DMS 273 (cell line): Measurements from ENCODE around the gene MN1.

Source experiments
- DNase-seq: peaks from one replicate; lab custom pipeline; 2025; ENCODE audit not compliant: unreplicated experiment; lab: John Stamatoyannopoulos, UW

MN1 gene

GRCh38 chr22:27827604-27828587 is 26.3 kb upstream of the MN1 start:
- no peak for DNase-seq

DNA sequence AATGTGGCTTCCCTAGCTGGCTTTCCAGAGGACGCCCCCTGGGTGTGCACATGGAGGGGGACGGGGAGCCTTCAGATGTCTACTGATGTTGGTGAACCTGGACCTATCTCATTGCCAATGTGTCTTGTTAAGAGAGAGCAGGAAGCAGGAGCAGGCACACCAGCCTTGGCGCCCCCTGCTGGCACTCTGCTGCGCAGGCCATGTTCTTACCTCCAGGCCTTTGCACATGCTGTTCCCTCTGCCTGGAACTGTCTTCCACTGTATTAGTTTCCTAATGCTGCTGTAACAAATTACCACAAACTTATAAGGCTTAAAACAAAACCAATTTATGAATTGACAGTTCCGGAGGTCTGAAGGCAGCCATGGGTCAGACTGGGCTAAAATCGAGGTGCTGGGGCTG is 23.6 kb upstream of the MN1 start:
- no peak for DNase-seq

- no peak for DNase-seq
Measured at GRCh38 chr22:27823221-27823620, 21.7 kb upstream of the MN1 start.

DNA sequence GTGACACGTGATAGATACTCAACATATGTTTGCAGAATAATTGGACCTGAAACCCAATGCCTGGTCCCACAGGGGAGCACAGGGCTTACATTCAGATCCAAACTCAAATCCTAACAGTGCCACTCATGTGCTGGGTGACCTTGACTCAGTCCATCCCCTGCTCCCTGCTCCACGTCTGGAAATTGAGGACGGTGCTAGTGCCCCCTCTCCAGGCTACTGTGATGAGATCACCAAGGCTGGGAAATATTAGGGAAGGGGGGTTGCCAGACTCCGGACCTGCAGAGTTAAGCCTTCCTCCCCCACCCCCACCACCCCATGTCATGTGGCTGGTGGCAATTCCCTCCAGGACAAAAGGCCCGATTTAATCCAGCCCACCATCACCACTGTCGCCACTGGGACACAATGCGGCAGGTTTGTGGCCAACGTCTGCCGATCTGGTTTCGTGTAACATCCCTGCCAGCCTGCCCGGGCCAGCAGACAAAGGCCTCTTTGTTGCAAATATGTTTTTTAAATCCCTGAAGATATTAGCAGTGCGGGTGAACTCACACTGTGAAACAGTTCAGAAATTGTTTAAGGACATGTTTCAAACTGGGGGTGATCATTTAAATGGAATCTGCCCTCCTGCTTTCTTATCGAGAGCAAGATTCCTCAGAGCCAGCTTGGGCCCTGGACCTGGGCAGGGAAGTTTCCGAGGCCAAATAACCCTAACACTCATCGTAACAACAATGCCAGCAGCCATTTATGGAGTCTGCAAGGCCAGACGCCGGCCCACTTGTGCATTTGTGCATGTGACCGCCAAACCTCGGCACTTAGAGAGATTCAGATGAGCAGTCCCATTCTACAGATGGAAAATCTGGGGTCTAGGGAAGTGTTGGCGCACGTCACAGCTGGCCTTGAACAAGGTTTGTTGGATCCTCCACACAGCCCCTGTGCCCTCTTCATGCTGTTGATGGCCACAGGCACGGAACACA is 19.6 kb upstream of the MN1 start:
- DNase-seq = peak; percentile 7

- DNase-seq = no peak
Measured at GRCh38 chr22:27816552-27816951, 15.0 kb upstream of the MN1 start.

DNA sequence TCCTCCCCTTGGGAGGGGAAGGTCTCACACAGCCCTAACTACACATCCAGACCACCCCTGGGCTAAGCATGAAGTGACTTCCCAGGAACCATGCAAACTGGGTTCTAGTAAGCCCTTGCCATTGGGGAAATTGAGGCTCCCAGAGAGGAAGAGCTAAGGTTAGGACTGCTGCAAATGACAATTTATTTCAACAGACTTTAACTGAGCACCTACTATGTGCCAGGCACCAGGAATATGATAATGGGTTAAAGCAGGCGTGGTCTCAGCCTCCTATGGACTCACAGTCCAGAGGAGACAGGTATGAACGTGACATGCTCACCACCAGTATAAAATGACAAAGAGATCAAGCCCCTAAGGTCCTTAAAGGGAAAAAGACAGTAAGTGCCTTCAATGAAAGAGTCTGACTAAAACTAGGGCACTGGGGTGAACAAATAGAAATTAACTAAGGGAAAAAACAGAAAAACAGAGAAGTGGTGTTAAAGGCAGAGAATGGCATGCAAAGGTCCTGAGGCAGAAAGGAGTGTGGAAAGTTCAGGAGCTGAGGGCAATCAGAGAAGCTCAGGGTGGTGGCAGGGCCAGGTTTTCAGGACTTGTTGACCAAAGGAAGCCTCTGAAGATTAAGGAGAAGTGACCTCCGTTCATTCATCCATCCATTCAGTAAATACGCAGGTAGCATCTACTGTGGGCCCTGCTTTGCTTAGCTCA is 14.4 kb upstream of the MN1 start:
- DNase-seq = no peak

GRCh38 chr22:27814993-27815392 is 13.4 kb upstream of the MN1 start:
- no peak for DNase-seq

DNA sequence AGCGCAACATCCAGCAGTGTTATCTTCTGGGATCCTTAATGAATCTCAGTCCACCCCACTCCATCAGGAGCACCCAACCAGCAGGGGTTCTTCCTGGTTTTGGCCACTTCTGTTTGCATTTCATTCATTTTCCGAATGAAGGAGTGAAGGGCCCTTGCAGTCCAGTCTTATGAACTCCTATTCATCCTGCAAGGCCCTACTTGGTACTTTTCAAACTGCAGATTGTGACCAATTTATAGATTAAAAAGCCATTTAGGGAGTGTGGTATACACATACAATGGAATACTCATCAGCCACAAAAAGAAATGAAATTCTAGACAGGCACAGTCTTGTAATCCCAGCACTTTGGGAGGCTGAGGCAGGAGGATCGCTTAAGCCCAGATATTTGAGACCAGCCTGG is 10.2 kb upstream of the MN1 start:
- no peak for DNase-seq

- DNase-seq = peak; percentile 53
Measured at GRCh38 chr22:27810609-27811151, 9.1 kb upstream of the MN1 start.

GRCh38 chr22:27809700-27810608 is 8.4 kb upstream of the MN1 start:
- DNase-seq = no peak

GRCh38 chr22:27809226-27809603 is 7.7 kb upstream of the MN1 start:
- peak; percentile 32 for DNase-seq

DNA sequence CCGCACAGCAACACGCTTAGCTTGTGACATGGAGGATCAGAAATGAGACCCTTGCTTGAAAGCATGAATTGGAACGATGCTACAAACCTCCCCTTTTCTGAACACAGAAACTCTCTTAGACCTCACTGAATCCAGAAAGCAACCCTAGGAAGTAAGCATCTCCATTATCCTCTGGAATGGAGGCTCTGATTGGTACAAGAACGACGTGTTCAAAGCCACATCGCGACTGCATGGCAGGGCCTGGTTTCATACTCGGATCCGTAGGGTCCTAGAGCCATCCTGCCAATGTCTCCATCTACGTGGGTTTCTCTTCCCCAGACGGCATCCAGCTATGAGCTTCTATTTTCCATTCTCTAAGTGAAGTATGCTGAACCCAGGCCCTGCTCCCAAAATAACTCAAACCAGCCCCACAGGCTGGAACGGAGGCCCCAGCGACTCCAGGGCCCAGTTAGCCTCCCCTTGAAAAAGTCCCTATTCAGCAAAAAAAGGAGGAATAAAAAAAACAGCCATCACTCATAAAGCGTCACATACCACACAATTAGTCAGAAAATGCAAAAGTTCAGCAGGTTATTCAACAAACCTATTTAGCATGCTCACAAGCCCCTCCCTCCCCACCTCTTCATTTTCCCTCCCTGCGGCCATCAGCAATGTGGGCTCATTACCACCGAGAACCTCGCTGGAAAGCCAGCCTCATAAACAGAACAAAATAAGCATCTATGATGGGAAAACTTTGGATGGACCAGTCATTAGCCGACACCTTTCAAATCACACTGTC is 7.1 kb upstream of the MN1 start:
- DNase-seq = no peak

DNA sequence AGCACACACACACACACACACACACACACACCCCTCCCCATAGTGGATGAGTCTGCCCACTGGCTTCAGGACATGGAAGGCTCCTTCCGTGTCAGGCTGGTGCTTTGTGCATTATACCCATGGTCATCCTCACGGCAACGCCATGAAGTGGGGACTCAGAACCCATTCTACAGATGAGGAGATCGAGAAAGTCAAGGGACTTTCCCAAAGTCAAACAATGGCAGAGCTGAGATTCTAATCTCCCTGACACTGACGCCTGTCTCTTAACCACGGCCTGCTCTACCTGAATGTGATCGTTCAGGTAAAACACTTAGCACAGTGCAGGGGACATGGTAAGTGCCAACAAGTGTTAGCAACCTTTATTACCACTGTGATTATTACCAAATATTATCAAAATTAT is 4.3 kb upstream of the MN1 start:
- DNase-seq = no peak

DNA sequence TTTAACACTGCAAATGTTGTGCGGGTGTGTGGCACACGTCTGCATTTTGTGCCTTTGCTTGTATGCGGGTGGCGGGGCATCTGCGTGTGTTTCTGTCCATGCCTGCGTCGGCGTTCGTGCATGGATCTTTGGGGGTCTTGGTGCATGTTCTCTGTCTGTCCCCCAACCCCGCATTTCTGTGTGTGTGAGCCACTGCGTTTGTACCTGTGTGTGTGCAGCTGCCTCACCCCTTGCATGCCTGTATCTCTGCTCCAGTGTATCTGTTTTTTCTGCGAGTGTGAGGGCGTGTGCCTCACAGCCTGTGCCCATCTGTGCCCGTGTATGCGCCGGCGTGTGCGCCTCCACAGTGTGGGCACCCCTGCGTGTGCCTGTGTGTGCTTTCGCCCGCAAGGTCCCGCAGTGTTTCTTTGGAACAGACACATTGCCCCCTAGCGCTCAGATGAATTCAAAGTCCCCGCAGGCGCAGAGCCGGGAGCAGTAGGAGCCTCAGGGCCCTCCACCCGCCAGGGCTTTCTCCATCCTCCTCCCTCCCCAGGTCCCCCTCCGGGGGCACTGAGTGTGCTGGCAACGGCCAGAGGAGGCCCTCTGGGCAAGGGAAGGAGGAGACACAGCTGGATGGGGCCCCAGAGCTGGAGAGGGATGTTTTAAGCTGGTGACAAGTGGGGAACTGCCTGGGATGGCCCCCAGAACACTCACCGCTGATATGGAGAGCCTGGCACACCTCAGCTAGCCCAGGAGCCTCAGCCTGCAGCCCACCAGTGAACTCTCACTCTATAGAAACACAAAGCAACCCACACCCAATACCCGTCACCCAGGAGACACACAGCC is 3.1 kb upstream of the MN1 start:
- peak; percentile 81 for DNase-seq

DNA sequence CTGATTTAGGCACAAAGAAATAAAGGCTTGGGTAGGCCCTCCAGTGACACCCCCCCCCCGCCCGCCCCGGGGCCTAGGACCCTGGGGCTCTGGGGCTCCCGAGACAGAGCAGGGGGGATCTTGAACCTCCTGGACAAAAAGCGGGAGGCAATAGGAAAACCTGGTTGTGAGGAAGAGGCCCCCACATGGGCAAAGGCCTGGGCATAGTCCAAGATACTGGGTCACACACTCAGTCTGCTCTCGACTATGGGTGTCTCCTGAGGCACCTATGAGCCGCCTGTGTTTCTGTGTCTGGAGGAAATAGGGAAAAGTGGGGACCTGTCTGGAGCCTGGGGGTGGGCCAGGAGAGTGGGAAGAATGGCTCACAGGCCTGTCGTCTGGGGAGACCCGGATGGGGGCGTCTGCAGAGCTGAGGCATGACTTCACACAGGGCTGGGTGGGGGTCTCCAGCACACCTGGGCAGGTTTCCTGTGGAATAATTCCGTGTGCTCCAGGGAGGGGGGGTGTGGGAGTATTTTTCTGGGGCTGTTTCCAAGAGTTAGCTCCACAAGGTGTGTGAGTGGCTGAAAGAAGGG is 2.4 kb upstream of the MN1 start:
- no peak for DNase-seq

- no peak for DNase-seq
Measured at GRCh38 chr22:27802346-27803073, 954 bp upstream of the MN1 start.

GRCh38 chr22:27801202-27801615 is 347 bp downstream of the MN1 start:
- peak; percentile 63 for DNase-seq
